AG04450 (cell line): Measurements from ENCODE around the gene RNH1. TPM values are rescaled to one million over a fixed set of nuclear protein-coding genes. Genes with fewer than 3 reads are reported as not detected.

ENCODE experiments used
- CTCF ChIA-PET: fragments of 300-600, 350-600 bp; formaldehyde crosslinking; extraction: SDS; loops from one replicate; lab custom pipeline; 2022; ENCODE audit warnings: antibody characterized with exemption, inconsistent platforms; lab: Charles Lee
- POLR2A ChIA-PET: fragments of 350-600 bp; formaldehyde crosslinking; extraction: SDS; loops from one replicate; lab custom pipeline; 2021; ENCODE audit warnings: antibody characterized with exemption, inconsistent platforms; lab: Yijun Ruan, JAX
- DNase-seq: peaks from one replicate; pipeline ENCODE4 v3.0.0-alpha.2; 2011; ENCODE audit warnings: low read depth, low spot score
- H3K27ac ChIP-seq: one replicate; pipeline ENCODE4 v1.5.1; 2012; ENCODE audit warnings: low read depth, low read length, control low read depth
- H3K27me3 ChIP-seq: one replicate; pipeline ENCODE4 v1.6.0; 2012; ENCODE audit warnings: low read length; ENCODE audit not compliant: control insufficient read depth, insufficient read depth
- H3K4me3 ChIP-seq: 2 replicates; pipeline ENCODE4 v1.5.1; 2011; ENCODE audit warnings: mild to moderate bottlenecking, low read depth, low read length, control low read depth
- H3K9me3 ChIP-seq: 2 replicates; pipeline ENCODE4 v1.5.1; 2012; ENCODE audit warnings: low read length; ENCODE audit not compliant: control insufficient read depth, insufficient read depth
- CTCF ChIP-seq: IDR thresholded peaks from 2 replicates; pipeline ENCODE4 v1.5.1; 2011; ENCODE audit warnings: low read depth, low read length, control low read depth, inconsistent platforms
- polyA plus RNA-seq: library from polyadenylated mRNA; depleted of rRNA; stranded (reverse); fragments of >200 nt; gene quantifications from 2 replicates; pipeline ENCODE4 v1.2.3, GENCODE V29; 2011

The RNH1 gene
- polyA plus RNA-seq, 1 experiment = 98.6 TPM

GRCh38 chr11:541433-541885 lies 34.4 kb upstream of the RNH1 start:
- Histone ChIP-seq H3K27ac (no peak overlapping the region), H3K27me3 (no peaks in the 10 kb centered on the region), H3K4me3 (no peak overlapping the region), H3K9me3 (no peaks in the 10 kb centered on the region; the same call in 1 of the 2 replicates)
- no peak for TF ChIP-seq CTCF
- no peak for DNase-seq
- POLR2A ChIA-PET = no interaction called here
- CTCF ChIA-PET = no interaction called here

GRCh38 chr11:540583-541432 lies 33.8 kb upstream of the RNH1 start:
- POLR2A ChIA-PET = no interaction called here
- Histone ChIP-seq H3K27me3 (no peaks in the 10 kb centered on the region), H3K9me3 (no peaks in the 10 kb centered on the region; the same call in 1 of the 2 replicates), H3K27ac (no peak overlapping the region), H3K4me3 (no peak overlapping the region)
- CTCF ChIA-PET = interaction anchor here (0.6 to 1.1 kb wide), 2 partner anchors 14 to 174 kb away, joined by 3 read pairs; no protein-coding TSS in a partner anchor
- TF ChIP-seq CTCF = no peak
- no peak for DNase-seq

- no peaks in the 10 kb centered on the region for H3K27me3 ChIP-seq
- TF ChIP-seq CTCF = no peak
- no peaks in the 10 kb centered on the region; the same call in 1 of the 2 replicates for H3K9me3 ChIP-seq
- ChIA-PET POLR2A (no interaction called here), CTCF (interaction anchor here (1.1 kb wide), 1 partner anchor 15 kb away, joined by 3 read pairs; no protein-coding TSS in a partner anchor)
- DNase-seq = no peak
- H3K27ac ChIP-seq = no peak overlapping the region
- H3K4me3 ChIP-seq = no peak overlapping the region
Measured at GRCh38 chr11:539971-540481, 33.0 kb upstream of the RNH1 start.

GRCh38 chr11:538431-539051 lies 31.5 kb upstream of the RNH1 start:
- TF ChIP-seq CTCF = no peak
- Histone ChIP-seq H3K27me3 (no peaks in the 10 kb centered on the region), H3K4me3 (no peak overlapping the region), H3K9me3 (no peaks in the 10 kb centered on the region; the same call in 1 of the 2 replicates), H3K27ac (peak overlapping the region; percentile 2)
- DNase-seq = no peak
- ChIA-PET POLR2A (interaction anchor here (0.5 kb wide), 1 partner anchor 215 kb away, joined by 3 read pairs; no protein-coding TSS in a partner anchor), CTCF (interaction anchor here (0.7 kb wide), 1 partner anchor 62 kb away, joined by 4 read pairs; no protein-coding TSS in a partner anchor)
